HG02938 (cell line): ENCODE measurements around the gene SCARB2.

ENCODE experiments used
- ATAC-seq: cut with Tn5 transposase; IDR thresholded peaks from one replicate; pipeline ENCODE4 v1.9.1; 2021; ENCODE audit warnings: mild to moderate bottlenecking, moderate library complexity; ENCODE audit not compliant: unreplicated experiment

The SCARB2 gene

GRCh38 chr4:76156635-76157034, 57.0 kb downstream of the SCARB2 start:
- ATAC-seq = no peak

- no peak for ATAC-seq
Measured at GRCh38 chr4:76155979-76156378, 57.6 kb downstream of the SCARB2 start.

GRCh38 chr4:76153356-76153755, 60.3 kb downstream of the SCARB2 start:
- no peak for ATAC-seq

GRCh38 chr4:76148142-76148865, 65.3 kb downstream of the SCARB2 start, which contains the start of gene NUP54:
Gene NUP54 (minus strand): TSS chr4:76148397. CDS start chr4:76148374, 23 bp downstream.
- peak; percentile 97 for ATAC-seq

- peak; percentile 42 for ATAC-seq
Measured at GRCh38 chr4:76147454-76148141, 66.0 kb downstream of the SCARB2 start.

- no peak for ATAC-seq
Measured at GRCh38 chr4:76144546-76144945, 69.1 kb downstream of the SCARB2 start.

- no peak for ATAC-seq
Measured at GRCh38 chr4:76141241-76141640, 72.4 kb downstream of the SCARB2 start.

- ATAC-seq = no peak
Measured at GRCh38 chr4:76127754-76128153, 85.9 kb downstream of the SCARB2 start.

- ATAC-seq = no peak
Measured at GRCh38 chr4:76125816-76126215, 87.8 kb downstream of the SCARB2 start.

GRCh38 chr4:76120199-76120598, 93.4 kb downstream of the SCARB2 start:
- no peak for ATAC-seq

- ATAC-seq = no peak
Measured at GRCh38 chr4:76117536-76117935, 96.1 kb downstream of the SCARB2 start.

GRCh38 chr4:76116821-76117220, 96.8 kb downstream of the SCARB2 start:
- no peak for ATAC-seq
